AG04450 (cell line): Measurements from ENCODE around the gene RAP1GAP. TPM values are rescaled to one million over a fixed set of nuclear protein-coding genes. Genes with fewer than 3 reads are reported as not detected.

ENCODE experiments used
- CTCF ChIA-PET: fragments of 300-600, 350-600 bp; formaldehyde crosslinking; extraction: SDS; loops from one replicate; lab custom pipeline; 2022; ENCODE audit warnings: antibody characterized with exemption, inconsistent platforms; lab: Charles Lee
- POLR2A ChIA-PET: fragments of 350-600 bp; formaldehyde crosslinking; extraction: SDS; loops from one replicate; lab custom pipeline; 2021; ENCODE audit warnings: antibody characterized with exemption, inconsistent platforms; lab: Yijun Ruan, JAX
- DNase-seq: peaks from one replicate; pipeline ENCODE4 v3.0.0-alpha.2; 2011; ENCODE audit warnings: low read depth, low spot score
- H3K27ac ChIP-seq: one replicate; pipeline ENCODE4 v1.5.1; 2012; ENCODE audit warnings: low read depth, low read length, control low read depth
- H3K27me3 ChIP-seq: one replicate; pipeline ENCODE4 v1.6.0; 2012; ENCODE audit warnings: low read length; ENCODE audit not compliant: control insufficient read depth, insufficient read depth
- H3K4me3 ChIP-seq: 2 replicates; pipeline ENCODE4 v1.5.1; 2011; ENCODE audit warnings: mild to moderate bottlenecking, low read depth, low read length, control low read depth
- H3K9me3 ChIP-seq: 2 replicates; pipeline ENCODE4 v1.5.1; 2012; ENCODE audit warnings: low read length; ENCODE audit not compliant: control insufficient read depth, insufficient read depth
- CTCF ChIP-seq: IDR thresholded peaks from 2 replicates; pipeline ENCODE4 v1.5.1; 2011; ENCODE audit warnings: low read depth, low read length, control low read depth, inconsistent platforms
- polyA plus RNA-seq: library from polyadenylated mRNA; depleted of rRNA; stranded (reverse); fragments of >200 nt; gene quantifications from 2 replicates; pipeline ENCODE4 v1.2.3, GENCODE V29; 2011

Gene RAP1GAP
- polyA plus RNA-seq, 1 experiment: 0.14 TPM

GRCh38 chr1:21573971-21574465 is 95.1 kb downstream of the RAP1GAP start:
- ChIA-PET POLR2A (no interaction called here), CTCF (interaction anchor here (0.5 to 4.5 kb wide), 4 partner anchors 64 to 204 kb away, joined by 3 to 35 read pairs (median 4); partner anchors contain the start of gene ALPL)
- TF ChIP-seq CTCF: peak; percentile 68
- Histone ChIP-seq H3K4me3 (no peak overlapping the region), H3K27ac (no peak overlapping the region), H3K27me3 (no peaks in the 10 kb centered on the region), H3K9me3 (no peaks in the 10 kb centered on the region; the same call in 1 of the 2 replicates)
- DNase-seq: no peak

GRCh38 chr1:21573475-21573874 is 95.7 kb downstream of the RAP1GAP start:
- TF ChIP-seq CTCF: no peak
- ChIA-PET POLR2A (no interaction called here), CTCF (interaction anchor here (0.5 to 4.5 kb wide), 6 partner anchors 62 to 204 kb away, joined by 3 to 35 read pairs (median 4); partner anchors contain the start of gene ALPL)
- no peaks in the 10 kb centered on the region for H3K27me3 ChIP-seq
- no peak for DNase-seq
- H3K4me3 ChIP-seq: no peak overlapping the region
- no peaks in the 10 kb centered on the region; the same call in 1 of the 2 replicates for H3K9me3 ChIP-seq
- H3K27ac ChIP-seq: no peak overlapping the region

GRCh38 chr1:21572735-21573277 is 96.4 kb downstream of the RAP1GAP start:
- Histone ChIP-seq H3K27me3 (no peaks in the 10 kb centered on the region), H3K27ac (no peak overlapping the region), H3K4me3 (no peak overlapping the region), H3K9me3 (no peaks in the 10 kb centered on the region; the same call in 1 of the 2 replicates)
- no peak for DNase-seq
- TF ChIP-seq CTCF: no peak
- ChIA-PET CTCF (interaction anchor here (0.7 to 4.5 kb wide), 4 partner anchors 168 to 318 kb away, joined by 3 to 35 read pairs (median 4); no protein-coding TSS in a partner anchor), POLR2A (no interaction called here)

GRCh38 chr1:21572221-21572620 is 96.9 kb downstream of the RAP1GAP start:
- DNase-seq: no peak
- H3K27ac ChIP-seq: no peak overlapping the region
- POLR2A ChIA-PET: no interaction called here
- H3K27me3 ChIP-seq: no peaks in the 10 kb centered on the region
- CTCF ChIA-PET: interaction anchor here (1.0 to 4.5 kb wide), 3 partner anchors 200 to 317 kb away, joined by 3 to 35 read pairs (median 3); no protein-coding TSS in a partner anchor
- H3K9me3 ChIP-seq: no peaks in the 10 kb centered on the region; the same call in 1 of the 2 replicates
- no peak for TF ChIP-seq CTCF
- no peak overlapping the region for H3K4me3 ChIP-seq

- no peak for DNase-seq
- no peaks in the 10 kb centered on the region for H3K27me3 ChIP-seq
- POLR2A ChIA-PET: no interaction called here
- TF ChIP-seq CTCF: no peak
- no peak overlapping the region for H3K27ac ChIP-seq
- H3K4me3 ChIP-seq: no peak overlapping the region
- CTCF ChIA-PET: interaction anchor here (0.7 kb wide), 1 partner anchor 192 kb away, joined by 4 read pairs; no protein-coding TSS in a partner anchor
- no peaks in the 10 kb centered on the region; the same call in 1 of the 2 replicates for H3K9me3 ChIP-seq
These were observed 98.3 kb downstream of the RAP1GAP start for GRCh38 chr1:21570885-21571284.
